SHP77 (cell line): ENCODE results near the gene INPP4B.
"Not testable (repeated sequence)": the region's sequence is repeated elsewhere in the genome, so short reads cannot be mapped to it uniquely, and the experiment has no call there.

Experiments used
- DNase-seq, 2 experiments: peaks; one replicate each; lab custom pipeline; 2025; lab: John Stamatoyannopoulos, UW

INPP4B gene

GRCh38 chr4:142539796-142540482, 306.2 kb downstream of the INPP4B start:
- no peak for DNase-seq

GRCh38 chr4:142535009-142535408, 311.1 kb downstream of the INPP4B start:
- DNase-seq: no peak

- no peak for DNase-seq
Observed at GRCh38 chr4:142532054-142532453, 314.0 kb downstream of the INPP4B start.

GRCh38 chr4:142530728-142531127, 315.4 kb downstream of the INPP4B start:
- DNase-seq: no peak

- DNase-seq: no peak
Observed at GRCh38 chr4:142528433-142528832, 317.7 kb downstream of the INPP4B start.

- DNase-seq: no peak
Observed at GRCh38 chr4:142523111-142523510, 323.0 kb downstream of the INPP4B start.

- no peak for DNase-seq
Observed at GRCh38 chr4:142519342-142519741, 326.8 kb downstream of the INPP4B start.

- DNase-seq: no peak
Observed at GRCh38 chr4:142516686-142517526, 329.2 kb downstream of the INPP4B start.

GRCh38 chr4:142512161-142512560, 333.9 kb downstream of the INPP4B start:
- DNase-seq: no peak

GRCh38 chr4:142509881-142510280, 336.2 kb downstream of the INPP4B start:
- DNase-seq: no peak

GRCh38 chr4:142509381-142509780, 336.7 kb downstream of the INPP4B start:
- DNase-seq: not testable (repeated sequence)

GRCh38 chr4:142500966-142501365, 345.1 kb downstream of the INPP4B start:
- DNase-seq: no peak

- no peak for DNase-seq
Observed at GRCh38 chr4:142497606-142498005, 348.5 kb downstream of the INPP4B start.

GRCh38 chr4:142493255-142494110, 352.6 kb downstream of the INPP4B start:
- DNase-seq: no peak

- DNase-seq: no peak
Observed at GRCh38 chr4:142485452-142485851, 360.6 kb downstream of the INPP4B start.

GRCh38 chr4:142480244-142480643, 365.9 kb downstream of the INPP4B start:
- no peak for DNase-seq

GRCh38 chr4:142475663-142476062, 370.4 kb downstream of the INPP4B start:
- DNase-seq: no peak

GRCh38 chr4:142474398-142475087, 371.6 kb downstream of the INPP4B start:
- DNase-seq: no peak

- DNase-seq: no peak
Observed at GRCh38 chr4:142473960-142474338, 372.2 kb downstream of the INPP4B start.

- DNase-seq: peak in 1 of 2 experiments; percentile 7
Observed at GRCh38 chr4:142473218-142473959, 372.7 kb downstream of the INPP4B start.

GRCh38 chr4:142467088-142467487, 379.0 kb downstream of the INPP4B start:
- DNase-seq: no peak
